ENCODE data around the gene VEZT.
"Not testable (repeated sequence)": the region's sequence is repeated elsewhere in the genome, so short reads cannot be mapped to it uniquely, and the experiment has no call there.

VEZT gene

DNA sequence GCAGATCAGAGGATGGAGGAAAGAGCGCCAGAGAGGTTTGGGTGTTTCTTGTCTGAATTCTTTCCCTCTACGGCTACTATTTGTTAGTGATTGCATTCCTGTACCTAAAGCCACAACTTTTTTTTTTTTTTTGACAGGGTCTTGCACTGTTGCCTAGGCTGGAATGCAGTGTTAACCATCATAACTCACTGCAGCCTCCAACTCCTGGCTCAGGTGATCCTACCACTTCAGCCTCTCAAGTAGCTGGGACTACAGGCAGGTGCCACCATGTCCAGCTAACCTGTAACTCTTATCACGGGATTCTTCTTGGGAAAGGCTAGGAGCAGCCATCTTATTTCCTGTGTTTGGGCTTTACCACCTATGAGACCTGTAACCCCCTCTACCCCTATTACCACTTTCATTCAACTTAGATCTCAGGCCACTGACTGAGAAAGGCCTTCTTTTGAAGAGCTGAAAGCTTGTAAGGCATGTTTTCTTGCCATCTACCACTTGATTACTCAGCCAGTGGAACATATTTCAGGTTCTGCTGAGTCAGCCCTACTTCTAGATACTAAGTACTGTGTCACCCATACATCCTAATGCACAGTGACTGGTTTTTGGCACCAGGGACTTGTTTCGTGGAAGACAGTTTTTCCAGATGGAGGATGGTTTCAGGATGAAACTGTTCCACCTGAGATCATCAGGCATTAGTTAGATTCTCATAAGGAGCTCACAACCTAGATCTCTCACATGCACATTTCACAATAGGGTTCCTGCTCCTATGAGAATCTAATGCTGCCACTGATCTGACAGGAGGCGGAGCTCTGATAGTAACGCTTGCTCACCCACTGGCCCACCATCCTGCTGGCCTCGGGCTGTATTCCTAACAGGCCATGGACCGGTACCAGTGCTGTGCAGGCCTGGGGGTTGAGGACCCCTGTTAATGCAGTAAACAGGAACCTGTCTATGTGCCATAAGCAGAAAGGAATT lies 6.9 kb downstream of the VEZT start:
- peak; percentile 57 for DNase-seq (ENCODE audit: low read depth, low spot score)

GRCh38 chr12:95225645-95226212 lies 8.1 kb downstream of the VEZT start:
- no peak for DNase-seq (ENCODE audit: low read depth, low spot score)

- DNase-seq (ENCODE audit: low read depth, low spot score): no peak
These were observed 10.3 kb downstream of the VEZT start for GRCh38 chr12:95227818-95228356.

DNA sequence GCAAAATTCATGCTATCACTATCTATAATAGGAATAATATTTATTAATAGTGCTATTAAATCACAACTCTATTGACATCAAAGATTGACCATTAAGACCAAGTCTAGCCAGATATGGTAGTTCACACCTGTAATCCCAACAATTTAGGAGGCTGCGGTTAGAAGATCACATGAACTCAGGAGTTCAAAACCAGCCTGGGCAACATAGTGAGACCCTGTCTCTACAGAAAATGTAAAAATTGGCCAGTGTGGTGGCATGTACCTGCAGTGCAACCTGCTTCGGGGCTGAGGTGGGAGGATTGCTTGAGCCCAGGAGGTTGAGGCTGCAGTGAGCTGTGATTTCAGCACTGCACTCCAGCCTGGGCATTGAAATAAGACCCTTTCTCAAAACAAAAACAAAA lies 11.0 kb downstream of the VEZT start:
- no peak for DNase-seq (ENCODE audit: low read depth, low spot score)

DNA sequence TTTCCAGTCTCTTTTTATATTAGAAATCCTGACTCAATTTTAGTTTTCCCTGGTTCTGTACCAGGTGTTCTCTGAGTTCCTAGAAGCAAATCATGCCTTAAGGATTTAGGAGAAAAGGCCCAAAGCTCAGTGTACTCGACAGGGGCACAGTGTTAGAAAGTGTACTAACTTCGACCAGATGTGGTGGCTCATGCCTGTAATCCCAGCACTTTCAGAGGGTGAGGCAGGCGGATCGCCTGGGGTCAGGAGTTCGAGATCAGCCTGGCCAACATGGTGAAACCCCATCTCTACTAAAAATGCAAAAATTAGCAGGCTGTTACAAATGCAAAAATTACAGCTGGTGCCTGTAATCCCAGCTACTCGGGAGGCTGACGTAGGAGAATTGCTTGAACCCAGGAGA lies 12.0 kb downstream of the VEZT start:
- no peak for DNase-seq (ENCODE audit: low read depth, low spot score)

- no peak for DNase-seq (ENCODE audit: low read depth, low spot score)
These were observed 12.7 kb downstream of the VEZT start for GRCh38 chr12:95230313-95230712.

DNA sequence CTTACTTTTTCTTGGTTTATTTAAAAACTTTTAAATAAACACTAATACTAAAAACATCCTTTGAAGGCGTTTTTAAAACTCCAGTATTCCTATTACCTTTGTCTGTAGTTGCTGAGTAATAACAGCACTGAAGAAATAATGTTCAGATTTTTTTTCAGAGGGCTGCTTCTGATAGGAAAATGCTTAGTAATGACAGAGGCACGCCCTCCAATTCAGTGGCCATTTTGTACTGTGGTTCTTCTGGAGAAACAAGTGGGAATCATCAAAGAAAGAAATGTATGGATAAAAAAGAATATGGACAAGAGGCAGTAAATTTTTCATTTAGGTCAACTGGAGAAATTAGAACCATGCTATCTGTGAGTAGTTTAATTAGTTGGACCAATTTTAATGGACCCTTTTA lies 13.6 kb downstream of the VEZT start:
- DNase-seq (ENCODE audit: low read depth, low spot score): peak; percentile 32

- not testable (repeated sequence) for DNase-seq (ENCODE audit: low read depth, low spot score)
These were observed 16.6 kb downstream of the VEZT start for GRCh38 chr12:95234187-95234586.

- DNase-seq (ENCODE audit: low read depth, low spot score): not testable (repeated sequence)
These were observed 18.0 kb downstream of the VEZT start for GRCh38 chr12:95235621-95236020.

GRCh38 chr12:95237315-95237714 lies 19.7 kb downstream of the VEZT start:
- DNase-seq (ENCODE audit: low read depth, low spot score): no peak

DNA sequence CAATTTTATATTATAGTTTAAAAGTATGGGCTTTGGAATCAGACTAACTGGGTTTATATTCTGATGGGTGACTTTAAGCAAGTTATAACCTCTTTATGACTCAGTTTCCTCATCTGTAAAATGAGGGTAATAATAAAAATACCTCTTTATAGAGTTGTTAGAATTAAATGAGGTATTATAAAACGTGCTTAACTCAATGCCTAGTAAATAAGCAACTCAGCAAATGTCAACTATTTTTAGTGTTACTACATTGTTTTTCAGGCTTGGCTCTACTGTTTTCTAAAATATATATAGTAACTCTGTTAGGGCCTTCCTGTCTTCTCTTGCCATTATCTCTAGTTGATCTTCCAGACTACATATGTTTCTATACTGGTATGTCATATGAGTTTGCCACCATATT lies 20.5 kb downstream of the VEZT start:
- no peak for DNase-seq (ENCODE audit: low read depth, low spot score)

DNA sequence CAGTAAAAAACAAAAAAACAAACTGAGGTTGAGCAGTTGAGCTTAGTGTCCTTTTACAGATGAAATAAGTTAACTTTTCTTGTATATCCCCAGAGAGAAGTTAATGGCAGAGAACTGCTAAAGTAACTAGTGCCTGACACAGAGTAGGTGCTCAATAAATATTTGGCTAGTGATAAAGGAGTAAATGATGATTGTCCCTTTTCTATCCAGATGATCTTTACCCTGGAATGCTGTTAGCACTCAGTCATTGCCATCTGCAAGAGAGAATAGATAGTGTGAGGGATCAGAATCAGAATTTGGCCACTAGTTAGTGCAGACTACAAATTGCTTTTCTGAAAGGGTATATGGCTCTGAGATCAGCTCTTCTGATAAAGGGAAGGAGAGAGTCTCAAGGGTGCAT lies 21.6 kb downstream of the VEZT start:
- no peak for DNase-seq (ENCODE audit: low read depth, low spot score)

DNA sequence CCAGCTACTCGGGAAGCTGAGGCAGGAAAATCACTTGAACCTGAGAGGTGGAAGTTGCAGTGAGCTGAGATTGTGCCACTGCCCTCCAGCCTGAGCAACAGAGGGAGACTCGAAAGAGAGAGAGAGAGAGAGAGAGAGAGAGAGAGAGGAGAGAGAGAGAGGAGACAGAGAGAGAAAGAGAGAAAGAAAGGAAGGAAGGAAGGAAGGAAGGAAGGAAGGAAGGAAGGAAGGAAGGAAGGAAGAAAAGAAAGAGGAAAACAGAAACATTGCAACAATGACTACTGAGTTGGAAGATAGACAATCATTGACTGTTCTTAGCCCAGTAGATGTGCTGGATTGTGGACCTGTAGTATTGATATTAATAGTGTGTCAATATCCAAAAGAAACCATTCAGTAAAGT lies 22.2 kb downstream of the VEZT start:
- DNase-seq (ENCODE audit: low read depth, low spot score): not testable (repeated sequence)

- no peak for DNase-seq (ENCODE audit: low read depth, low spot score)
These were observed 22.9 kb downstream of the VEZT start for GRCh38 chr12:95240556-95240955.

- DNase-seq (ENCODE audit: low read depth, low spot score): not testable (repeated sequence)
These were observed 23.5 kb downstream of the VEZT start for GRCh38 chr12:95241138-95241537.

DNA sequence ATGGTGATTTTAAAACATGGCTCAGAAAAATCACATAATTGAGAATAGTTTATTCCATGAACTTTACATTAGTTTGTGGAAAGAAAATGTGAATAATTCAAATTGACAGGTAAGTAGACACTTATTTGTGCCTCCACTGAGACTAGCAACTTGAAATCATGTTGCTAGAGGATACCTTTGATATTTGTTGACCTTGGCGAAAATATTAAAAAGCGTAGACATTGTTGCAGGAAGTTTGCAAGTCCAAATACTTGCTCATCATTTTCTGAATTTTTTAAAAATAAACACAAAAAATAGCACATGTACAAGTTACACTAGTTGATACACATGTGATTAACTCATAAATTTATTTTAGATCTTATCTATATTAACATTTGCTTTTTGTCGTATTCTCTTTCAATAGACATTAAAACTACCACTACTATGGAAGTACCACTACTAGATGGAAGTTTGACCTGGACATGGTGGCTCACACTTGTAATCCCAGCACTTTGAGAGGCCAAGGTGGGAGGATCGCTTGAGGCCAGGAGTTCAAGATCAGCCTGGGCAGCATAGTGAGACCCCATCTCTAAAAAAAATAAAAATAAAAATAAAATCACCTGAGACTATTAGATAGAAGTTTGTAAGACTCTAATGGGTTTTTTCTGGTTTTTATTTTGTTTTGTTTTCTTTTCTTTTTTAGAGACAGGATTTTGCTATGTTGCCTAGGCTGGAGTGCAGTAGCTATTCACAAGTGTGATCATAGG lies 24.3 kb downstream of the VEZT start:
- DNase-seq (ENCODE audit: low read depth, low spot score): no peak

DNA sequence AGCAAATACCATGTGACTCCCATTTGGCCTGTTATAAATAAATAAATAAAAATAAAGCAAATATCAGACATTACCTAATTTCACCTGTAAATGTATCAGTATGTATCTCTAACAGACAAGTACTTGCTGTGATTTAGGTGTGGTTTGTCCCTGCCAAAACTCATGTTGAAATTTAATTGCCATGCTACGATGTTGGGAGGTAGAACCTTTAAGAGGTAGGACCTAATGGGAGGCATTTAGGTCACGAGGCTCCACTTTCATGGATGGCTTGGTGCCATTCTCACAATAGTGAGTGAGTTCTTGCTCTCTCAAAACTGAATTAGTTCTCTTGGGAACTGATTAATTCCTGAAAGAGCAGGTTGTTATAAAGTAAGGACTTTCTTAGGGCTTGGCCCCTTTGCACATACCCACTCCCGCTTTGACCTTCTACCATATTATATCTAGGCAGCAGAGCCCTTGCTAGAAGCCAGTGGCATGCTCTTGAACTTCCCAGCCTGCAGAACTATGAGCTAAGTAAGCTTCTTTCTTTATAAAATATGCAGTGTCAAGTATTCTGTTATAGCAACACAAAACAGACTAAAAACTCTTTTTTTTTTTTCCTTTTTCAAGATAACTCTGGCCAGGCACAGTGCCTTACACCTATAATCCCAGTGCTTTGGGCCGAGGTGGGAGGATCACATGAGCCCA lies 26.0 kb downstream of the VEZT start:
- no peak for DNase-seq (ENCODE audit: low read depth, low spot score)

GRCh38 chr12:95244350-95244749 lies 26.7 kb downstream of the VEZT start:
- DNase-seq (ENCODE audit: low read depth, low spot score): no peak

DNA sequence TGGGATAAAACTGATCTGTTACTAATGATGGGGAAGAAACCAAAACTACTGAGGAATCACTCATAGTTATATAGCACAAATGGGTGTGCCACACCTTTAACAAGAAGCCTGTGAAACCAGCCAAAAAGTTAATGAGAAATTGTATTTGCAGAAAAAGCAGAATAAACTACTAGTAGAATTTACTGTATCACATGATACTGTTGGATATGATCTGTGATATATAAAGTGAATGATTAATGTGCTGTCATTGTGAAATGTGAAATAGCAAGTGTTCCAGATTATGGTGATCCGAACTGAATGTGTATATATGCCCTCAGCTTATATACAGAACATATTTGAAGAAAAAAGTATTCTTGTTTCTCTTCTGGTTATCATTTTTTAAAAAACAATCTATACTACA lies 30.5 kb downstream of the VEZT start:
- no peak for DNase-seq (ENCODE audit: low read depth, low spot score)

- no peak for DNase-seq (ENCODE audit: low read depth, low spot score)
These were observed 31.2 kb downstream of the VEZT start for GRCh38 chr12:95248604-95249360.

- DNase-seq (ENCODE audit: low read depth, low spot score): no peak
These were observed 35.8 kb downstream of the VEZT start for GRCh38 chr12:95253386-95253785.
